Liver (tissue), 3 donors: ENCODE results near the gene ANTXR2.

Source experiments
- CTCF ChIP-seq: fragments of 150-350 bp; IDR thresholded peaks from 2 replicates; pipeline ENCODE4 v1.5.1; 2017; ENCODE audit warnings: improper control_type of control experiment, low read depth, low read length; ENCODE audit not compliant: missing input control
- FOXA2 ChIP-seq: IDR thresholded peaks from 2 replicates; pipeline ENCODE4 v1.6.1; 2016; ENCODE audit warnings: antibody characterized with exemption
- GABPA ChIP-seq, 2 donors: IDR thresholded peaks in 1 of 2; conservative IDR thresholded peaks in 1 of 2; 2 replicates each; pipeline ENCODE4 v1.6.1; 2016; ENCODE audit warnings: antibody characterized with exemption in 2 of 2, mild to moderate bottlenecking in 1 of 2, moderate library complexity in 1 of 2
- JUND ChIP-seq, 2 donors: IDR thresholded peaks; 2 replicates each; pipeline ENCODE4 v1.6.1; 2016; ENCODE audit warnings: antibody characterized with exemption in 2 of 2
- MAX ChIP-seq: IDR thresholded peaks from 2 replicates; pipeline ENCODE4 v1.6.1; 2016; ENCODE audit warnings: antibody characterized with exemption
- RAD21 ChIP-seq, 2 donors: IDR thresholded peaks; 2 replicates each; pipeline ENCODE4 v1.6.1; 2016; ENCODE audit warnings: antibody characterized with exemption in 2 of 2, mild to moderate bottlenecking in 2 of 2
- REST ChIP-seq: IDR thresholded peaks from 2 replicates; pipeline ENCODE4 v1.6.1; 2016; ENCODE audit warnings: antibody characterized with exemption, mild to moderate bottlenecking
- RXRA ChIP-seq, 2 donors: IDR thresholded peaks; 2 replicates each; pipeline ENCODE4 v1.6.1; 2017 to 2018; ENCODE audit warnings: antibody characterized with exemption in 2 of 2, mild to moderate bottlenecking in 1 of 2
- TAF1 ChIP-seq: conservative IDR thresholded peaks from 2 replicates; pipeline ENCODE4 v1.6.1; 2016; ENCODE audit warnings: antibody characterized with exemption, mild to moderate bottlenecking
- YY1 ChIP-seq: IDR thresholded peaks from 2 replicates; pipeline ENCODE4 v1.6.1; 2016; ENCODE audit warnings: antibody characterized with exemption, mild to moderate bottlenecking
- ZBTB33 ChIP-seq: IDR thresholded peaks from 2 replicates; pipeline ENCODE4 v1.6.1; 2016; ENCODE audit warnings: antibody characterized with exemption
- donor health status: healthy.
- donor health status: healthy.

GRCh38 chr4:79980448-79980847, 92.6 kb downstream of the ANTXR2 start:
- TF ChIP-seq CTCF (no peak), RXRA (IDR thresholded peaks at IDR 0.05) (no peak), FOXA2 (no peak), GABPA (IDR thresholded peaks at IDR 0.05 in 1 of 2, conservative IDR thresholded peaks at IDR 0.05 in 1 of 2) (no peak), YY1 (no peak), RAD21 (IDR thresholded peaks at IDR 0.05) (no peak), REST (no peak), ZBTB33 (no peak), MAX (no peak), JUND (IDR thresholded peaks at IDR 0.05) (no peak), TAF1 (no peak)
